ENCODE measurements around the gene TRPV2. TPM values are rescaled to one million over a fixed set of nuclear protein-coding genes. Genes with fewer than 3 reads are reported as not detected.
"Not testable (repeated sequence)": the region's sequence is repeated elsewhere in the genome, so short reads cannot be mapped to it uniquely, and the experiment has no call there.

Gene TRPV2
- total and polyA plus RNA-seq, 3 donors from 2014 or later: 7.1 to 7.7 (median 7.6) TPM

DNA sequence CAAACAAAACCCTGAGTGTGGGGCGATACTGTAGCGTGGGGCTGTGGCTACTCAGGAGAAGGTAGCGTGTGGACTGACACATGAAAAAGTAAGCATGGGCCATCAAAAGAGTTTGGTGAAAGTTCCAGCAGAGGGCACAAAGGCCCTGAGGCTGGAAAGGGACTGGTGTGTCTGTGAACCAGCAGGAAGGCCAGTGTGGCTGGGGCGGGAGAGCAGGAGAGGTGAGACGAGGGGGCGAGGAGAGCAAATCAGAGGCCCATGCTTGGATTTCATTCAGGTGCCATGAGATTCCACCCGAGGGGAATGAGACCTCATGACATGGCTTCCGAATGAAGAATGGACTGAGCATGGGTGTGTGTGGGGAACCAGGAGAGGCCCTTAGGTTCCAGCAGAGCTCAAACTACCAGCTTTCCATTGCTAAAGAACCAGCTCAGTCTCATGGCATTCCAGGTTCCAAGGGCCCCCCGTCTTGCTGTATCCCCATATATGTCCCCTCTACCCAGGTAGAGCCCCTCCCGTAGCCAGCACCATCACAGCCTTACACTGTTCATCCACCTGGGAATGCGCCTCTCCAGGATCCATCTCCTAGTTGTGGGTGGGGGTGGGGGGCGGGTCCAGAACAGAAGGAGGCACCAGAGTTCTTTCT is 31.1 kb downstream of the TRPV2 start:
- Histone ChIP-seq H3K27me3 (no peaks in the 10 kb centered on the region), H3K27ac (no peak overlapping the region), H3K9me3 (no peaks in the 10 kb centered on the region), H3K36me3 (ENCODE audit: low read depth, missing control alignments) (no peaks in the 10 kb centered on the region), H3K4me3 (no peak overlapping the region), H3K4me1 (peaks cover 14% of the 10 kb centered on the region)
- intact Hi-C loops (cut with DNase I; ENCODE audit: low total_unique reads): no loop called here
- no peak for DNase-seq
- 86 to 91% methylated on average over 12 of the region's 12 CpGs for WGBS, 2 donors
- no peak for TF ChIP-seq POLR2A (IDR thresholded peaks at IDR 0.05)
- TF ChIP-seq, protein P1, sequence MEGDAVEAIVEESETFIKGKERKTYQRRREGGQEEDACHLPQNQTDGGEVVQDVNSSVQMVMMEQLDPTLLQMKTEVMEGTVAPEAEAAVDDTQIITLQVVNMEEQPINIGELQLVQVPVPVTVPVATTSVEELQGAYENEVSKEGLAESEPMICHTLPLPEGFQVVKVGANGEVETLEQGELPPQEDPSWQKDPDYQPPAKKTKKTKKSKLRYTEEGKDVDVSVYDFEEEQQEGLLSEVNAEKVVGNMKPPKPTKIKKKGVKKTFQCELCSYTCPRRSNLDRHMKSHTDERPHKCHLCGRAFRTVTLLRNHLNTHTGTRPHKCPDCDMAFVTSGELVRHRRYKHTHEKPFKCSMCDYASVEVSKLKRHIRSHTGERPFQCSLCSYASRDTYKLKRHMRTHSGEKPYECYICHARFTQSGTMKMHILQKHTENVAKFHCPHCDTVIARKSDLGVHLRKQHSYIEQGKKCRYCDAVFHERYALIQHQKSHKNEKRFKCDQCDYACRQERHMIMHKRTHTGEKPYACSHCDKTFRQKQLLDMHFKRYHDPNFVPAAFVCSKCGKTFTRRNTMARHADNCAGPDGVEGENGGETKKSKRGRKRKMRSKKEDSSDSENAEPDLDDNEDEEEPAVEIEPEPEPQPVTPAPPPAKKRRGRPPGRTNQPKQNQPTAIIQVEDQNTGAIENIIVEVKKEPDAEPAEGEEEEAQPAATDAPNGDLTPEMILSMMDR (IDR thresholded peaks at IDR 0.05): no peak

DNA sequence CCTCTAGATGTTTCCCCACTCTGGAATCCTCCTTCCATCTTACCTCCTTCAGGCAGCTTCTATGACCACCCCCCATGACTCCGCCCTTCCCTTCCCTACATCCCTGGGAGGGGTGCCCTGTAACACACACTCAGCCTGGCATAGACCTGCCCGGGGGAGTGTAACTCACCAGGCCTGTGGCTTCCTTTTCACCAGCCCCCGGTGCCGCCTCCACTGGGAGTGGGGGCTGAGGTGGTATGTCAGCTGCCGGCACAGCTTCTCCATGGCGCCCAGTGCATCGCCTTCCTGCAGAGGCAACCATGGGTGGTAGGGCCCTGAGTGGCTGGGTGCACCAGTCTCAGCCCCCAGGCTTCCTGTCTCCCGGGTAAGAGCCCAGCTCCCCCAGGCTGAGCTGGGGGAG is 32.3 kb downstream of the TRPV2 start:
- H3K9me3 ChIP-seq: no peaks in the 10 kb centered on the region
- no peaks in the 10 kb centered on the region for H3K36me3 ChIP-seq (ENCODE audit: low read depth, missing control alignments)
- WGBS, 2 donors: 80 to 84% methylated on average over 4 to 8 of the region's 8 CpGs

DNA sequence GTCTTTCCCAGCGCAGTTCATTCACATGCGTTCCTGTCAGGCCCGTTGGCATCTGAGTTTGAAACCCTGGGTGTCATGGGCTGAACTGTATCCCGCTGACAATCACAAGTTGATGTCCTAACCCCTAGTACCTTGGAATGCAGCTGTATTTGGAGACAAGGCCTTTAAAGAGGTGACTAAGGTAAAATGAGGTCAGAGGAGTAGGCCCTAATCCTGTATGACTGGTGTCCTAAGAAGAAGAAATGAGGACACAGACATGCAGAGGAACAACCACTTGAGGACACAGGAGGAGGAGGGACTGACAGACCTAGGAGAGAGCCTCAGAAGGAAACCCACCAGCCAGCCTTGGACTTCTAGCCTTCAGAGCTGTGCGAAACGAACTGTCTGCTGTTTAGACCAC is 33.1 kb downstream of the TRPV2 start:
- Histone ChIP-seq H3K4me3 (no peak overlapping the region), H3K9me3 (no peaks in the 10 kb centered on the region), H3K4me1 (peaks cover 14% of the 10 kb centered on the region), H3K27ac (no peak overlapping the region), H3K27me3 (no peaks in the 10 kb centered on the region), H3K36me3 (ENCODE audit: low read depth, missing control alignments) (no peaks in the 10 kb centered on the region)
- WGBS, 2 donors: 81 to 89% methylated on average over 6 of the region's 6 CpGs
- no peak for TF ChIP-seq POLR2A (IDR thresholded peaks at IDR 0.05)
- TF ChIP-seq, protein P1 (IDR thresholded peaks at IDR 0.05): no peak
- DNase-seq: no peak
- intact Hi-C loops (cut with DNase I; ENCODE audit: low total_unique reads): no loop called here

More for the DNA sequence above, 32.3 kb downstream of the TRPV2 start:
- DNase-seq: no peak
- no peak overlapping the region for H3K27ac ChIP-seq
- H3K27me3 ChIP-seq: no peaks in the 10 kb centered on the region
- TF ChIP-seq, protein P1 (IDR thresholded peaks at IDR 0.05): no peak
- no peak for TF ChIP-seq POLR2A (IDR thresholded peaks at IDR 0.05)
- H3K4me3 ChIP-seq: no peak overlapping the region
- peaks cover 14% of the 10 kb centered on the region for H3K4me1 ChIP-seq
- intact Hi-C loops (cut with DNase I; ENCODE audit: low total_unique reads): no loop called here

DNA sequence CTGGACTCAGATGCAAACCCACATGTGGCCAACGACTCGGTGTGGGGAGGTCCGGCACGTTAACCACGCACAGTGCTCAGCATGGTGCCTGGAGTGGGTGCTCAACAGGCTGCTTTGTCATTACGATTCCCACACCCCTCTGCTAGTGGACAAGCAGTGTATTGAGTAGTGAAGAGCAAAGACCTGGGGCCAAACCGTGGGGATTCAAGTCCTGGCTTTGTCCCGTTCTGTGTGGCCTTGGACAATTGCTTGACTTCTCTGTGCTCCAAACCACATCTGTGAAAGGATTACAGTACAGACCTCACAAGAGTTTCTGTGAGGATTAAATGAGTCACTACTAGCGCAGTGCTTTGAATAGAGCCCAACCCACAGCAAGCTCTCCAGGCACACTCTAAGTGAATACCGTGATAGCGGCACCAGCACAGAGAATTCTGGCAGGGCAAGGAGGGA is 33.8 kb downstream of the TRPV2 start:
- no peaks in the 10 kb centered on the region for H3K27me3 ChIP-seq
- no peak for TF ChIP-seq POLR2A (IDR thresholded peaks at IDR 0.05)
- TF ChIP-seq, protein P1 (IDR thresholded peaks at IDR 0.05): no peak
- peaks cover 14% of the 10 kb centered on the region for H3K4me1 ChIP-seq
- no peak for DNase-seq
- 85 to 89% methylated on average over 9 to 11 of the region's 11 CpGs for WGBS, 2 donors
- H3K4me3 ChIP-seq: no peak overlapping the region
- H3K36me3 ChIP-seq (ENCODE audit: low read depth, missing control alignments): no peaks in the 10 kb centered on the region
- no peaks in the 10 kb centered on the region for H3K9me3 ChIP-seq
- intact Hi-C loops (cut with DNase I; ENCODE audit: low total_unique reads): no loop called here
- H3K27ac ChIP-seq: no peak overlapping the region

DNA sequence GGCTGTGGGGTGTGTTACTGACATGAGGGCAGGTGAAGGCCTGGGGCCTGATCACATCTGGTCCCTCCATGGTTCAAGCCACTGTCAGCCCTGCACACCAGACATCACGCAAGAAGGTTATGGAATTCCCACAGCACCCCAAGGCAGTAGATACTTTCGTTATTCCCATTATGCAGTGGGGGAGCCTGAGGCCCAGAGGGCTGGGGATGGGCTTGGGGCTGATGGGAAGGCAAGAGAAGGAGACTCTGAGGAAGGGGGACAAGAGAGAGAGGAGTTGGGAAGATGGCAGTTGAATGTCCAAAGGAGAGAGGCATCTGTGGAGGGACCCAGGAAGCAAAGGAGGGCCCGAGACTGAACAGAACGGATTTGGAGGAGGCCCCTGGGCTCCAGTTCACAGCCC is 34.7 kb downstream of the TRPV2 start:
- Histone ChIP-seq H3K9me3 (no peaks in the 10 kb centered on the region), H3K27me3 (no peaks in the 10 kb centered on the region), H3K4me1 (peaks cover 7% of the 10 kb centered on the region), H3K27ac (no peak overlapping the region), H3K36me3 (ENCODE audit: low read depth, missing control alignments) (no peaks in the 10 kb centered on the region), H3K4me3 (no peak overlapping the region)
- intact Hi-C loops (cut with DNase I; ENCODE audit: low total_unique reads): no loop called here
- WGBS, 2 donors: 87 to 93% methylated on average over 4 of the region's 4 CpGs
- no peak for TF ChIP-seq POLR2A (IDR thresholded peaks at IDR 0.05)
- TF ChIP-seq, protein P1 (IDR thresholded peaks at IDR 0.05): no peak
- DNase-seq: no peak

DNA sequence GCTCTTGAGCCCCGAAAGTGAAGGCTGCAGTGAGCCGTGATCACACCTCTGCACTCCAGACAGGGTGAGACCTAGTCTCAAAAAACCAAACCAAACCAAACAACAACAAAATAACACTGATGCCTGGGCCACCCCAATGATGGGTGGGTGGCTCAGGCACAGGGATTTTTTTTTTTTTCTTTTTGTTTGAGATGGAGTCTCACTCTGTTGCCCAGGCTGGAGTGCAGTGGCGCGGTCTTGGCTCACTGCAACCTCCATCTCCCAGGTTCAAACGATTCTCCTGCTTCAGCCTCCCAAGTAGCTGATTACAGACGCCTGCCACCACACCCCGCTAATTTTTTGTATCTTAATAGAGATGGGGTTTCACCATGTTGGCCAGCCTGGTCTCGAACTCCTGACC is 36.9 kb downstream of the TRPV2 start:
- DNase-seq; H3K27me3 ChIP-seq; H3K4me1 ChIP-seq; H3K4me3 ChIP-seq; H3K36me3 ChIP-seq (ENCODE audit: low read depth, missing control alignments); H3K27ac ChIP-seq; intact Hi-C loops (cut with DNase I; ENCODE audit: low total_unique reads); H3K9me3 ChIP-seq: not testable (repeated sequence)
- 79 to 87% methylated on average over 8 of the region's 8 CpGs for WGBS, 2 donors

Data from testis (tissue), 3 donors.